H9 (cell line): Measurements from ENCODE around the gene TBX1. TPM values are rescaled to one million over a fixed set of nuclear protein-coding genes. Genes with fewer than 3 reads are reported as not detected.
A peak's percentile ranks its signal among the peaks of the same experiment; 100 is the strongest.

Experiments used
- DNase-seq: peaks from one replicate; pipeline ENCODE4 v3.0.0-alpha.2; 2017
- H2AFZ ChIP-seq: one replicate; pipeline ENCODE4 v1.6.1; 2013; ENCODE audit warnings: mild to moderate bottlenecking, low read length, control low read depth, moderate library complexity
- H2AK5ac ChIP-seq: 2 replicates; pipeline ENCODE4 v1.6.1; 2013; ENCODE audit warnings: low read length, control low read depth, mixed read lengths; ENCODE audit not compliant: insufficient read length
- H2BK120ac ChIP-seq: one replicate; pipeline ENCODE4 v1.6.1; 2013; ENCODE audit warnings: low read depth, mild to moderate bottlenecking, low read length, control low read depth, inconsistent platforms; ENCODE audit not compliant: poor library complexity, severe bottlenecking
- H2BK12ac ChIP-seq: 2 replicates; pipeline ENCODE4 v1.6.1; 2013; ENCODE audit warnings: low read length, control low read depth, mixed read lengths, low read depth; ENCODE audit not compliant: insufficient read length
- H2BK15ac ChIP-seq: 2 replicates; pipeline ENCODE4 v1.6.1; 2013; ENCODE audit warnings: low read depth, low read length, control low read depth
- H2BK20ac ChIP-seq: one replicate; pipeline ENCODE4 v1.6.1; 2013; ENCODE audit warnings: low read depth, mild to moderate bottlenecking, low read length, control low read depth, inconsistent platforms; ENCODE audit not compliant: poor library complexity, severe bottlenecking
- H2BK5ac ChIP-seq: 2 replicates; pipeline ENCODE4 v1.6.1; 2013; ENCODE audit warnings: low read length, control low read depth, mixed read lengths; ENCODE audit not compliant: insufficient read length
- H3K14ac ChIP-seq: 2 replicates; pipeline ENCODE4 v1.6.1; 2013; ENCODE audit warnings: low read length, control low read depth; ENCODE audit not compliant: insufficient read depth
- H3K18ac ChIP-seq: 2 replicates; pipeline ENCODE4 v1.6.1; 2013; ENCODE audit warnings: low read depth, mild to moderate bottlenecking, mixed read lengths, low read length, control low read depth; ENCODE audit not compliant: insufficient read length
- H3K23ac ChIP-seq: 2 replicates; pipeline ENCODE4 v1.6.1; 2013; ENCODE audit warnings: low read length, control low read depth, mixed read lengths, low read depth; ENCODE audit not compliant: insufficient read length
- H3K23me2 ChIP-seq: 2 replicates; pipeline ENCODE4 v1.6.1; 2013; ENCODE audit warnings: low read depth, mild to moderate bottlenecking, mixed read lengths, low read length, control low read depth; ENCODE audit not compliant: insufficient read length, poor library complexity, severe bottlenecking
- H3K27ac ChIP-seq: 2 replicates; pipeline ENCODE4 v1.5.1; 2013; ENCODE audit warnings: low read length, control low read depth, mixed read lengths, low read depth; ENCODE audit not compliant: insufficient read length
- H3K27me3 ChIP-seq: 2 replicates; pipeline ENCODE4 v1.6.1; 2013; ENCODE audit warnings: low read length, control low read depth, inconsistent platforms; ENCODE audit not compliant: insufficient read depth
- H3K4ac ChIP-seq: 2 replicates; pipeline ENCODE4 v1.6.1; 2013; ENCODE audit warnings: low read depth, mild to moderate bottlenecking, control low read depth, inconsistent platforms, low read length, moderate library complexity
- H3K4me1 ChIP-seq: 2 replicates; pipeline ENCODE4 v1.6.1; 2013; ENCODE audit warnings: low read length, control low read depth, inconsistent platforms; ENCODE audit not compliant: insufficient read depth
- H3K4me2 ChIP-seq: 2 replicates; pipeline ENCODE4 v1.6.1; 2013; ENCODE audit warnings: low read length, control low read depth, mixed read lengths; ENCODE audit not compliant: insufficient read length, insufficient read depth
- H3K56ac ChIP-seq: 2 replicates; pipeline ENCODE4 v1.6.1; 2013; ENCODE audit warnings: low read depth, mild to moderate bottlenecking, mixed read lengths, low read length, control low read depth; ENCODE audit not compliant: insufficient read length
- H3K79me1 ChIP-seq: 2 replicates; pipeline ENCODE4 v1.6.1; 2013; ENCODE audit warnings: low read depth, mild to moderate bottlenecking, moderate library complexity, low read length, control low read depth, inconsistent platforms; ENCODE audit not compliant: insufficient read depth, poor library complexity, severe bottlenecking
- H3K79me2 ChIP-seq: 2 replicates; pipeline ENCODE4 v1.6.1; 2013; ENCODE audit warnings: low read length, control low read depth, inconsistent platforms; ENCODE audit not compliant: insufficient read depth
- H3K9ac ChIP-seq: 2 replicates; pipeline ENCODE4 v1.6.1; 2013; ENCODE audit warnings: low read length, control low read depth, mixed read lengths; ENCODE audit not compliant: insufficient read length; ENCODE audit errors: extremely low read depth
- H3K9me3 ChIP-seq: one replicate; pipeline ENCODE4 v1.6.1; 2013; ENCODE audit warnings: low read depth, low read length, inconsistent platforms; ENCODE audit not compliant: control insufficient read depth
- H3T11ph ChIP-seq: one replicate; pipeline ENCODE4 v1.6.1; 2013; ENCODE audit warnings: mild to moderate bottlenecking, low read length, control low read depth, inconsistent platforms
- H4K20me1 ChIP-seq: one replicate; pipeline ENCODE4 v1.6.1; 2013; ENCODE audit not compliant: control insufficient read depth, insufficient read length, insufficient read depth
- H4K5ac ChIP-seq: 2 replicates; pipeline ENCODE4 v1.6.1; 2013; ENCODE audit warnings: low read depth, mild to moderate bottlenecking, mixed read lengths, low read length, control low read depth; ENCODE audit not compliant: insufficient read length
- H4K8ac ChIP-seq: replicated peaks from 2 replicates; pipeline ENCODE4 v1.6.1; 2013; ENCODE audit warnings: low read length, control low read depth, mixed read lengths, low read depth; ENCODE audit not compliant: insufficient read length
- H4K91ac ChIP-seq: 2 replicates; pipeline ENCODE4 v1.6.1; 2013; ENCODE audit warnings: low read depth, mild to moderate bottlenecking, moderate library complexity, mixed read lengths, low read length, control low read depth; ENCODE audit not compliant: insufficient read length
- H3K27ac Mint-ChIP-seq, 3 experiments: 2 replicates in 2 of 3; 3 replicates in 1 of 3; pipeline ENCODE4 v1.8.0; 2020 to 2021; ENCODE audit warnings: mixed read lengths in 3 of 3, mild to moderate bottlenecking in 1 of 3, moderate library complexity in 1 of 3
- H3K27me3 Mint-ChIP-seq: 2 replicates; pipeline ENCODE4 v1.8.0; 2021; ENCODE audit warnings: low read depth, mild to moderate bottlenecking, moderate library complexity, mixed read lengths
- H3K36me3 Mint-ChIP-seq, 3 experiments: 2 replicates in 2 of 3; 3 replicates in 1 of 3; pipeline ENCODE4 v1.8.0; 2020 to 2021; ENCODE audit warnings: low read depth in 3 of 3, mixed read lengths in 3 of 3; ENCODE audit not compliant: insufficient read depth in 1 of 3
- H3K4me1 Mint-ChIP-seq, 2 experiments: 2 replicates each; pipeline ENCODE4 v1.8.0; 2020; ENCODE audit warnings: mixed read lengths in 2 of 2
- H3K4me3 Mint-ChIP-seq, 2 experiments: 2 replicates in 1 of 2; 3 replicates in 1 of 2; pipeline ENCODE4 v1.8.0; 2020 to 2021; ENCODE audit warnings: mild to moderate bottlenecking in 2 of 2, mixed read lengths in 2 of 2, moderate library complexity in 1 of 2
- H3K9me3 Mint-ChIP-seq, 2 experiments: 2 replicates in 1 of 2; 3 replicates in 1 of 2; pipeline ENCODE4 v1.8.0; 2020; ENCODE audit warnings: mild to moderate bottlenecking in 2 of 2, mixed read lengths in 2 of 2, moderate library complexity in 1 of 2
- WGBS: extraction: QIAGEN DNeasy Blood & Tissue Kit; methylation state at CpG from one replicate; pipeline ENCODE4 v1.1.7; 2013; ENCODE audit warnings: missing lambda C conversion rate, low lambda C conversion rate, mixed read lengths; ENCODE audit not compliant: insufficient read length; ENCODE audit errors: extremely low coverage; 5-methylcytosine and 5-hydroxymethylcytosine counted together
- total RNA-seq: library from RNA; stranded (reverse); gene quantifications from 2 replicates; pipeline ENCODE4 v1.2.1, GENCODE V29; 2021
- TF ChIP-seq, protein P1 (sequence below): fragments of 200-600 bp; sonication (generic); conservative IDR thresholded peaks from 3 replicates; pipeline ENCODE4 v1.8.0; 2021; ENCODE audit warnings: antibody characterized with exemption, mild to moderate bottlenecking

TBX1 gene
- total RNA-seq, 1 experiment from 2014 or later, result 2.2 TPM

DNA sequence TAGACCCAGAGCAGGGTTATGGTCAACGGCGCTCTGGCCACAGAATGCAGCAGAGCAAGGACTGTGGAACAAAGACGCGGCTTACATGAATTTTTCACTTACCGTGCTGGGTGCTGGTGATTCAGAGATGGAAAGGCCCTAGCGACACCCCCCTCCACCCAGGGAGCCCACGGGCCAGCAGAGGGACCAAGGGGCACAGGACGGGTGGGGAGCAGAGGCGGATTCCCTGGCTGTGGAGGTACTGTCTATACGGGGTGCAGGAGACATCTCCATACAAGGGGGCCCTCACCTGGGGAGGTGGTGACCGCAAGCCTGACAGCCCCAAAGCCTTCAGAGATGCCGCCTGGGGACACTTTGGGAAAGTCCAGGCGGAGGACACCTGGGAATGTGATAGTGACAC is 47.3 kb upstream of the TBX1 start:
- Histone ChIP-seq H3K27ac (no peak overlapping the region), H3K14ac (no peak overlapping the region), H3K27me3 (no peaks in the 10 kb centered on the region; the same call in 1 of the 2 replicates), H3K9me3 (no peaks in the 10 kb centered on the region), H2BK5ac (no peak overlapping the region), H3T11ph (no peak overlapping the region), H4K20me1 (no peaks in the 10 kb centered on the region), H2AK5ac (no peak overlapping the region), H3K9ac (no peak overlapping the region), H3K79me2 (no peaks in the 10 kb centered on the region), H3K18ac (no peak overlapping the region), H2BK15ac (no peak overlapping the region), H3K4ac (no peak overlapping the region), H2AFZ (no peak overlapping the region), H3K23me2 (peaks cover 6% of the 10 kb centered on the region), H3K4me1 (peaks cover 2% of the 10 kb centered on the region; the same call in 1 of the 2 replicates), H4K91ac (no peak overlapping the region), H2BK20ac (no peak overlapping the region), H3K23ac (no peak overlapping the region), H4K5ac (no peak overlapping the region), H2BK12ac (no peak overlapping the region), H3K4me2 (no peak overlapping the region), H4K8ac (no peak overlapping the region), H2BK120ac (no peak overlapping the region), H3K79me1 (no peaks in the 10 kb centered on the region), H3K56ac (no peak overlapping the region)
- WGBS, result no CpG with 5 or more reads among the region's 13 CpGs
- Mint-ChIP-seq H3K4me1 (peaks cover 12 to 22% of the 10 kb centered on the region in 2 experiments), H3K4me3 (peak overlapping the region; percentile 62 to 77), H3K36me3 (peaks cover 0 to 2% (median 0%) of the 10 kb centered on the region in 3 experiments; a peak in 1 of 7 replicates), H3K27me3 (peaks cover 76% of the 10 kb centered on the region), H3K27ac (no peak overlapping the region), H3K9me3 (peaks cover 0 to 2% of the 10 kb centered on the region in 2 experiments; a peak in 1 of 5 replicates)
- no peak for DNase-seq
- TF ChIP-seq, protein P1, sequence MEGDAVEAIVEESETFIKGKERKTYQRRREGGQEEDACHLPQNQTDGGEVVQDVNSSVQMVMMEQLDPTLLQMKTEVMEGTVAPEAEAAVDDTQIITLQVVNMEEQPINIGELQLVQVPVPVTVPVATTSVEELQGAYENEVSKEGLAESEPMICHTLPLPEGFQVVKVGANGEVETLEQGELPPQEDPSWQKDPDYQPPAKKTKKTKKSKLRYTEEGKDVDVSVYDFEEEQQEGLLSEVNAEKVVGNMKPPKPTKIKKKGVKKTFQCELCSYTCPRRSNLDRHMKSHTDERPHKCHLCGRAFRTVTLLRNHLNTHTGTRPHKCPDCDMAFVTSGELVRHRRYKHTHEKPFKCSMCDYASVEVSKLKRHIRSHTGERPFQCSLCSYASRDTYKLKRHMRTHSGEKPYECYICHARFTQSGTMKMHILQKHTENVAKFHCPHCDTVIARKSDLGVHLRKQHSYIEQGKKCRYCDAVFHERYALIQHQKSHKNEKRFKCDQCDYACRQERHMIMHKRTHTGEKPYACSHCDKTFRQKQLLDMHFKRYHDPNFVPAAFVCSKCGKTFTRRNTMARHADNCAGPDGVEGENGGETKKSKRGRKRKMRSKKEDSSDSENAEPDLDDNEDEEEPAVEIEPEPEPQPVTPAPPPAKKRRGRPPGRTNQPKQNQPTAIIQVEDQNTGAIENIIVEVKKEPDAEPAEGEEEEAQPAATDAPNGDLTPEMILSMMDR, result no peak
